Activated T-helper 2 cell treated with anti-CD3 and anti-CD28 coated beads, Interferon-gamma antibody, Interleukin-2, Interleukin-4, amounts not matched to agents 10 μg/mL and 5 μg/mL and 100 μg/mL, durations not matched to agents 14 hours and 24 hours and 36 hours (primary cell): ENCODE results near the gene TRANK1. TPM values are rescaled to one million over a fixed set of nuclear protein-coding genes. Genes with fewer than 3 reads are reported as not detected.
"Not testable (repeated sequence)": the region's sequence is repeated elsewhere in the genome, so short reads cannot be mapped to it uniquely, and the experiment has no call there.

Experiments used
- DNase-seq: peaks from one replicate; pipeline ENCODE4 v3.0.0; 2021; ENCODE audit warnings: low spot score
- H3K27ac Mint-ChIP-seq: one replicate; pipeline ENCODE4 v1.8.0; 2021; ENCODE audit warnings: mixed read lengths
- H3K27me3 Mint-ChIP-seq: one replicate; pipeline ENCODE4 v1.8.0; 2021; ENCODE audit warnings: low read depth, mixed read lengths
- H3K36me3 Mint-ChIP-seq: one replicate; pipeline ENCODE4 v1.8.0; 2021; ENCODE audit warnings: low read depth, mixed read lengths
- H3K4me1 Mint-ChIP-seq: one replicate; pipeline ENCODE4 v1.8.0; 2021; ENCODE audit warnings: low read depth, mixed read lengths
- H3K4me3 Mint-ChIP-seq: one replicate; pipeline ENCODE4 v1.8.0; 2021; ENCODE audit warnings: low read depth, mild to moderate bottlenecking, moderate library complexity, mixed read lengths
- H3K9me3 Mint-ChIP-seq: one replicate; pipeline ENCODE4 v1.8.0; 2021; ENCODE audit warnings: mixed read lengths
- intact Hi-C: fragments of 100-400 bp; cut with micrococcal nuclease; formaldehyde crosslinking; loops from one replicate; pipeline ENCODE4 v1.15.1; 2023
- total RNA-seq: library from RNA; stranded (reverse); gene quantifications from 2 replicates; pipeline ENCODE4 v1.2.3, GENCODE V29; 2022

Gene TRANK1
- total RNA-seq, 1 donor from 2014 or later = 1.1 TPM

GRCh38 chr3:36947814-36948213 is 3.0 kb upstream of the TRANK1 start:
- Mint-ChIP-seq H3K27me3 (peaks cover 27% of the 10 kb centered on the region), H3K9me3 (peaks cover 29% of the 10 kb centered on the region), H3K36me3 (peaks cover 22% of the 10 kb centered on the region)
- H3K27ac Mint-ChIP-seq, H3K4me3 Mint-ChIP-seq, DNase-seq, H3K4me1 Mint-ChIP-seq, intact Hi-C loops: not testable (repeated sequence)

GRCh38 chr3:36945333-36945980 is 603 bp upstream of the TRANK1 start:
- intact Hi-C loops = loop anchor here (2.0 kb wide), 1 partner anchor 33 kb away; no protein-coding TSS in a partner anchor
- peaks cover 22% of the 10 kb centered on the region for H3K36me3 Mint-ChIP-seq
- no peak overlapping the region for H3K27ac Mint-ChIP-seq
- peak overlapping the region; percentile 71 for H3K4me3 Mint-ChIP-seq
- peaks cover 38% of the 10 kb centered on the region for H3K27me3 Mint-ChIP-seq
- peaks cover 10% of the 10 kb centered on the region for H3K4me1 Mint-ChIP-seq
- peaks cover 29% of the 10 kb centered on the region for H3K9me3 Mint-ChIP-seq
- DNase-seq = no peak

GRCh38 chr3:36944012-36944640 is 728 bp downstream of the TRANK1 start:
- H3K27ac Mint-ChIP-seq = no peak overlapping the region
- peak; percentile 13 for DNase-seq
- peaks cover 17% of the 10 kb centered on the region for H3K36me3 Mint-ChIP-seq
- peaks cover 34% of the 10 kb centered on the region for H3K27me3 Mint-ChIP-seq
- peaks cover 25% of the 10 kb centered on the region for H3K9me3 Mint-ChIP-seq
- H3K4me3 Mint-ChIP-seq = peak overlapping the region; percentile 51
- intact Hi-C loops = loop anchor here (2.0 kb wide), 1 partner anchor 31 kb away; no protein-coding TSS in a partner anchor
- H3K4me1 Mint-ChIP-seq = peaks cover 10% of the 10 kb centered on the region

DNA sequence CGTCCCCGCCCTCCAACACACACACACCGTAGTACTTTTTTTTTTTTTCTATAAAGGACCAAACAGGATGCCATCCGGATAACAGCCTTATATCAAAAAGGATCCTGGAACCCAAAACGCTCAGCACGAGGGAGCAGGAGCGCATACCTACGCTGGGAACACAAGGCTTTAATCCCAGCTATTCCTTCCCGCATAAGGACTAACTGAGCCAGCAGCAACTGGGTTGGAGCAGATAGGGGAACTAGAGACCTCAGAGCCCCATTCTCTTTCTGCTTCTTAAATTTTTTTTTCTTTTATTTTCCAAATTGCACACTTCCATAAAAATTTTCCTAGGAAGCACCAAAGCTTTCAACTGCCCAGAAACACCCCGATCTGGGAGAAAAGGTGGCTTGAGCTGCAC is 1.3 kb downstream of the TRANK1 start:
- Mint-ChIP-seq H3K4me3 (peak overlapping the region; percentile 51), H3K9me3 (peaks cover 20% of the 10 kb centered on the region), H3K27me3 (peaks cover 34% of the 10 kb centered on the region), H3K27ac (no peak overlapping the region), H3K36me3 (peaks cover 14% of the 10 kb centered on the region), H3K4me1 (peaks cover 10% of the 10 kb centered on the region)
- intact Hi-C loops = no loop called here
- DNase-seq = no peak

GRCh38 chr3:36942638-36943248 is 2.1 kb downstream of the TRANK1 start:
- H3K4me3 Mint-ChIP-seq = no peak overlapping the region
- peaks cover 14% of the 10 kb centered on the region for H3K9me3 Mint-ChIP-seq
- DNase-seq = no peak
- H3K4me1 Mint-ChIP-seq = peaks cover 10% of the 10 kb centered on the region
- peaks cover 34% of the 10 kb centered on the region for H3K27me3 Mint-ChIP-seq
- no peak overlapping the region for H3K27ac Mint-ChIP-seq
- intact Hi-C loops = no loop called here
- H3K36me3 Mint-ChIP-seq = peaks cover 10% of the 10 kb centered on the region

DNA sequence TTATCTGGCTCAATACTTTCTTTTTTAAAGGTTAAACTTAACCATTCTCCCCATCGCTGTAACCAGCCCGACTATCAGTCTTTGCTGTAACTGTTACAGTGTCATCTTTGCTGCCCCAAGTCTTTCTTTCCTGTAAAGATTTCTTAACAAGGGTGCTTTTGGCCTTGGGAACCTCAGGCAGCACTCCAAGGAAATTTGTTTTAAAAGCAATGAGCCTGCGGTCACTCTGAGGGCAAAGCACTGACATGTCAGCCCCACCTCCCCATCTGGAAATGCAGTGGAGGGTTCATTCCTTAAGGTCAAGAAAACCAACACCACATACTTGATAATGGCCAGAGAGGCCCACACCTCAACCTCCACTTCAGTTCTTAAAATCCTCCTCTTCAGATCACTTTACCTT is 3.2 kb downstream of the TRANK1 start:
- H3K27me3 Mint-ChIP-seq = peaks cover 34% of the 10 kb centered on the region
- intact Hi-C loops = no loop called here
- H3K4me1 Mint-ChIP-seq = peaks cover 10% of the 10 kb centered on the region
- DNase-seq = no peak
- H3K27ac Mint-ChIP-seq = no peak overlapping the region
- H3K4me3 Mint-ChIP-seq = no peak overlapping the region
- peaks cover 2% of the 10 kb centered on the region for H3K36me3 Mint-ChIP-seq
- peaks cover 5% of the 10 kb centered on the region for H3K9me3 Mint-ChIP-seq

- peaks cover 10% of the 10 kb centered on the region for H3K4me1 Mint-ChIP-seq
- no peak for DNase-seq
- peaks cover 4% of the 10 kb centered on the region for H3K9me3 Mint-ChIP-seq
- intact Hi-C loops = no loop called here
- no peak overlapping the region for H3K4me3 Mint-ChIP-seq
- no peaks in the 10 kb centered on the region for H3K36me3 Mint-ChIP-seq
- peaks cover 37% of the 10 kb centered on the region for H3K27me3 Mint-ChIP-seq
- no peak overlapping the region for H3K27ac Mint-ChIP-seq
Observed at GRCh38 chr3:36941162-36941561, 3.7 kb downstream of the TRANK1 start.

GRCh38 chr3:36937492-36937891 is 7.4 kb downstream of the TRANK1 start:
- peaks cover 18% of the 10 kb centered on the region for H3K27me3 Mint-ChIP-seq
- H3K27ac Mint-ChIP-seq = no peak overlapping the region
- peaks cover 5% of the 10 kb centered on the region for H3K4me1 Mint-ChIP-seq
- no peak for DNase-seq
- intact Hi-C loops = no loop called here
- no peaks in the 10 kb centered on the region for H3K36me3 Mint-ChIP-seq
- H3K4me3 Mint-ChIP-seq = no peak overlapping the region
- H3K9me3 Mint-ChIP-seq = no peaks in the 10 kb centered on the region

DNA sequence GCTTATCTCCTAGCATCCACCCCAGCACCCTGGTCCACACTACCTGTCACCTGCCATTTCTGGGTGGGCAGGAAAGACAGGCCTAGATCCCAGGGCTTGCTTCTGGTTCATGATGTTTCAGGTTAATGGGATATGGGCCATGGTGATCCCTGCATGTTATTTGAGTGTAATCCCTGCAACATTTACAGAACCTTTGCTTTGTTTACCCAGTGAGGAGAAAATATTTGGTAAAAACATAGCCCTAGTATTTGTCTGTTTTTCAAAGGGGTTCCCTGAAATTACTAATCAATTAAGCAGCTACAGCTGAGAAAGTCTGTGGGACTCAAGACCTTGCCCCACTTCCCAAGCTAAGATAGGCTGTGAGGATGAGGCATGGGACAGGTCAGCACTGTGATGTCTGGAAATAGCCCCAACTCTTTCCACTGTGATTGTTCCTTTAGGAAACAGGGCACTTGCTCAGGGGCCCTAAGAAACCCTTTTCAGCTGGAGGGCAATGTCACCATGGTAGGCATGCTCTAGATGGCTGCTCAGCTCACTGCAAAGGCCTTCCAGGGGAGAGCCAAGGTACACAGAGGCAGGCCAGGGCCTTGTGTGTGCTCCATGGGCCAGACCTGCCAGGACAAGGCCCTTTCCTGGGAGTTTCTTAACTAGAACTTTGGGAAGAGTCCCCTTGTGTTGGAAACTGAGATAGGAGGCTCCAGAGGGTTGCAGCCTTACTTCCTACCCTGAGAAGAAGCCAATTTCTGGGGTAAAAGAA is 11.1 kb downstream of the TRANK1 start:
- Mint-ChIP-seq H3K27me3 (peaks cover 3% of the 10 kb centered on the region), H3K4me3 (no peak overlapping the region), H3K27ac (no peak overlapping the region), H3K9me3 (no peaks in the 10 kb centered on the region), H3K36me3 (no peaks in the 10 kb centered on the region), H3K4me1 (no peaks in the 10 kb centered on the region)
- DNase-seq = no peak
- intact Hi-C loops = no loop called here

DNA sequence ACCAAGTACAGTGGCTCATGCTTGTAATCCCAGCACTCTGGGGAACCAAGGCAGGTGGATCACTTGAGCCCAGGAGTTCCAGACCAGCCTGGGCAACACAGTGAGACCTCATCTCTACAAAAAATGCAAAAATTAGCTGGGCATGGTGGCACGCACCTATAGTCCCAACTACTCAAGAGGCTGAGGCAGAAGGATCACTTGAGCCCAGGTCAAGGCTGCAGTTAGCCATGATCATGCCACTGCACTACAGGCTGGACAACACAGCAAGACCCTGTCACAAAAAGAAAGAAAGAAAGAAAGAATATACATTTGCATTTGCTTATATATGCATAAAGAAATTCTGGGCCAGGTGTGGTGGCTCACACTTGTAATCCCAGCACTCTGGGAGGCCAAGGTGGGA is 13.4 kb downstream of the TRANK1 start:
- intact Hi-C loops, H3K27ac Mint-ChIP-seq: not testable (repeated sequence)

DNA sequence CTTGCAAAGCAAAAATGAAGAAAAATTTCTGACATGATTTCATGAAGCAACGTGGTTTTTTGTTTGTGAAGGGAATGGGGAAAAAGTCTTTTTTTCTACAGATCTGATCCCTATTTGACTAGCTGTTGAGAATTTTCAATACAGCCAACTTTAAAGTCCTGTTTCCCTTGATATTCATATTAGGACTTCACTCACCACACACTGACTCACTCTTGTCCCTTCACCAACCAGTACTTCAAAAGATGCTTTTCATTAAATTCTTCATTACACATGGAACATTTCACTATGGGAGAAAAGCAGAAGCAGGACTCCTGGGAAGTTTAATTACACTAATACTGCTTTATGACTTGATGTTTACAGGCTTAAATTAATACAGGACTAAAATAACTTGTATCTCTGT is 16.6 kb downstream of the TRANK1 start:
- H3K27ac Mint-ChIP-seq = no peak overlapping the region
- intact Hi-C loops = no loop called here
- peaks cover 3% of the 10 kb centered on the region for H3K9me3 Mint-ChIP-seq
- peaks cover 3% of the 10 kb centered on the region for H3K36me3 Mint-ChIP-seq
- DNase-seq = no peak
- peaks cover 16% of the 10 kb centered on the region for H3K27me3 Mint-ChIP-seq
- no peak overlapping the region for H3K4me3 Mint-ChIP-seq
- no peaks in the 10 kb centered on the region for H3K4me1 Mint-ChIP-seq

More for the DNA sequence above, 13.4 kb downstream of the TRANK1 start:
- not testable (repeated sequence) for H3K9me3 Mint-ChIP-seq, DNase-seq, H3K27me3 Mint-ChIP-seq, H3K4me1 Mint-ChIP-seq, H3K36me3 Mint-ChIP-seq, H3K4me3 Mint-ChIP-seq

GRCh38 chr3:36926292-36926897 is 18.5 kb downstream of the TRANK1 start:
- intact Hi-C loops = no loop called here
- DNase-seq = no peak
- H3K27me3 Mint-ChIP-seq = peaks cover 16% of the 10 kb centered on the region
- no peak overlapping the region for H3K27ac Mint-ChIP-seq
- H3K36me3 Mint-ChIP-seq = peaks cover 3% of the 10 kb centered on the region
- H3K4me1 Mint-ChIP-seq = no peaks in the 10 kb centered on the region
- H3K4me3 Mint-ChIP-seq = no peak overlapping the region
- peaks cover 9% of the 10 kb centered on the region for H3K9me3 Mint-ChIP-seq
